Fibroblast of the aortic adventitia (primary cell): ENCODE results near the gene MAPK8IP3. TPM values are rescaled to one million over a fixed set of nuclear protein-coding genes. Genes with fewer than 3 reads are reported as not detected.
A peak's percentile ranks its signal among the peaks of the same experiment; 100 is the strongest.

Experiments
- DNase-seq: peaks from one replicate; pipeline ENCODE4 v3.0.0-alpha.2; 2010; ENCODE audit warnings: low read depth
- H3K4me3 ChIP-seq: 2 replicates; pipeline ENCODE4 v1.5.1; 2011; ENCODE audit warnings: low read depth, mild to moderate bottlenecking, control low read depth, low read length, moderate library complexity
- total RNA-seq: library from RNA; depleted of rRNA; stranded (reverse); fragments of >200 nt; gene quantifications from 2 replicates; pipeline ENCODE4 v1.2.3, GENCODE V29; 2012; ENCODE audit warnings: low replicate concordance
- TF ChIP-seq, protein P1 (sequence below): IDR thresholded peaks from 2 replicates; pipeline ENCODE4 v1.5.1; 2011; ENCODE audit warnings: mild to moderate bottlenecking, low read length, control low read depth, inconsistent platforms; ENCODE audit not compliant: insufficient read depth

Gene MAPK8IP3
- total RNA-seq, 1 donor, result 27.3 TPM

DNA sequence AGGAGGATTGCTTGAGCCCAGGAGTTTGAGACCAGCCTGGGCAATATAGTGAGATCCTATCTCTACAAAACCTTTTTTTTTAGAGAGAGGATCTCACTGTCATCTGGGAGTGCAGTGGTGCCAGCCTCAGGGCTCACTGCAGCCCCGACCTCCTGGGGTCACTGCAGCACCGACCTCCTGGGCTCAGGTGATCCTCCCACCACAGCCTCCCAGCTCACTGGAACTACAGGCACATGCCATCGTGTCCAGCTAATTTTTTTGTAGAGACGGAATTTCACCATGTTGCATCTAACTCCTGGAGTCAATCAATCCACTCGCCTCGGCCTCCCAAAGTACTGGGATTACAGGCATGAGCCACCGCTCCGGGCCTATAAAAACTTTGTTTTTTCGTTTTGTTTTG, 15.4 kb downstream of the MAPK8IP3 start:
- H3K4me3 ChIP-seq, result no peak overlapping the region
- TF ChIP-seq, protein P1, sequence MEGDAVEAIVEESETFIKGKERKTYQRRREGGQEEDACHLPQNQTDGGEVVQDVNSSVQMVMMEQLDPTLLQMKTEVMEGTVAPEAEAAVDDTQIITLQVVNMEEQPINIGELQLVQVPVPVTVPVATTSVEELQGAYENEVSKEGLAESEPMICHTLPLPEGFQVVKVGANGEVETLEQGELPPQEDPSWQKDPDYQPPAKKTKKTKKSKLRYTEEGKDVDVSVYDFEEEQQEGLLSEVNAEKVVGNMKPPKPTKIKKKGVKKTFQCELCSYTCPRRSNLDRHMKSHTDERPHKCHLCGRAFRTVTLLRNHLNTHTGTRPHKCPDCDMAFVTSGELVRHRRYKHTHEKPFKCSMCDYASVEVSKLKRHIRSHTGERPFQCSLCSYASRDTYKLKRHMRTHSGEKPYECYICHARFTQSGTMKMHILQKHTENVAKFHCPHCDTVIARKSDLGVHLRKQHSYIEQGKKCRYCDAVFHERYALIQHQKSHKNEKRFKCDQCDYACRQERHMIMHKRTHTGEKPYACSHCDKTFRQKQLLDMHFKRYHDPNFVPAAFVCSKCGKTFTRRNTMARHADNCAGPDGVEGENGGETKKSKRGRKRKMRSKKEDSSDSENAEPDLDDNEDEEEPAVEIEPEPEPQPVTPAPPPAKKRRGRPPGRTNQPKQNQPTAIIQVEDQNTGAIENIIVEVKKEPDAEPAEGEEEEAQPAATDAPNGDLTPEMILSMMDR, result no peak
- DNase-seq, result no peak

DNA sequence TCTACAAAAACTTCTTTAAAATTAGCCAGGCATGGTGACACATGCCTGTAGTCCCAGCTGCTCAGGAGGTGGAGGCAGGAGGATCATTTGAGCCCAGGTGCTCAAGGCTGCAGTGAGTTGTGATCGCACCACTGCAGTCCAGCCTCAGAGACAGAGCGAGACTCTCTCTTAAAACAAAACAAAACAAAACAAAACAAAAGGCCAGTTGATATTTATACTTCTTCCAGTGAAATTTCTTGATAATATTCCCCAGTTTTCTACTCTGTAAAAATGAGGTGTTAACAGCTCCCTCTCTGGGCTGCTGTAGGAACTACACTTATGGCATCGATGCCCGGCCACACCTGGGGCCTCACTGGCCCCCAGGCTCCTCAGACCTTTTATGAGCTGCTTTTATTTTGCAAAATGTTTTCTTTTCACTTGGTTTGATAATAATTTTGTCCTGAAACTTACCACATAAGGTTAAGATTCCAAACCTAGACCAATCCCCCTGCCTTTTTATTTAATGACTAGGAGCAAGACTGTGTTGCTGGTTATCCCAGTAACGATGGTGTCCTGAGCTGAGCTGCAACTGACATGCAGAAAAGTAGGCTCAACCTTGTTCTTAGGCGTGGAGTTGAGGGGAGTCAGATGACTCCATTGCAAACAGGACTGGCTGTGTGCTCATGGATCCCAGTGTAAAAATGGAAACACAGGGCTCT, 17.6 kb downstream of the MAPK8IP3 start:
- TF ChIP-seq, protein P1, result peak; percentile 83
- DNase-seq, result peak; percentile 53
- H3K4me3 ChIP-seq, result no peak overlapping the region

DNA sequence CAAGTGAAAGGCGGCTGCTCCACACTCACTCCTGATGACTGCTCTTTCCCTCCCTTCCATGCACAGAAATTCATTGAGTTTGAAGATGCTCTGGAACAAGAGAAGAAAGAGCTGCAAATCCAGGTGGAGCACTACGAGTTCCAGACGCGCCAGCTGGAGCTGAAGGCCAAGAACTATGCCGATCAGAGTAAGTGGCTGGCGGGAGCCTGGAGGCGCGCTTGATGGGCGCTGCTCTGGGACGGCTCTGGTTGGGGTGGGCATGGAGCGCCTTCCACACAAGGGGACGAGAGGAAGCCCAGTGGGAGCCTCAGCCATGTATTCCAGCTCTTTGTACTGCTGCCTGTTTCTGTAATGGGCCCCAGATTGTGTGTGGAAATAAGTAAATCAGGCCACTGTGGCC, 18.5 kb downstream of the MAPK8IP3 start:
- TF ChIP-seq, protein P1, result no peak
- H3K4me3 ChIP-seq, result no peak overlapping the region
- no peak for DNase-seq

DNA sequence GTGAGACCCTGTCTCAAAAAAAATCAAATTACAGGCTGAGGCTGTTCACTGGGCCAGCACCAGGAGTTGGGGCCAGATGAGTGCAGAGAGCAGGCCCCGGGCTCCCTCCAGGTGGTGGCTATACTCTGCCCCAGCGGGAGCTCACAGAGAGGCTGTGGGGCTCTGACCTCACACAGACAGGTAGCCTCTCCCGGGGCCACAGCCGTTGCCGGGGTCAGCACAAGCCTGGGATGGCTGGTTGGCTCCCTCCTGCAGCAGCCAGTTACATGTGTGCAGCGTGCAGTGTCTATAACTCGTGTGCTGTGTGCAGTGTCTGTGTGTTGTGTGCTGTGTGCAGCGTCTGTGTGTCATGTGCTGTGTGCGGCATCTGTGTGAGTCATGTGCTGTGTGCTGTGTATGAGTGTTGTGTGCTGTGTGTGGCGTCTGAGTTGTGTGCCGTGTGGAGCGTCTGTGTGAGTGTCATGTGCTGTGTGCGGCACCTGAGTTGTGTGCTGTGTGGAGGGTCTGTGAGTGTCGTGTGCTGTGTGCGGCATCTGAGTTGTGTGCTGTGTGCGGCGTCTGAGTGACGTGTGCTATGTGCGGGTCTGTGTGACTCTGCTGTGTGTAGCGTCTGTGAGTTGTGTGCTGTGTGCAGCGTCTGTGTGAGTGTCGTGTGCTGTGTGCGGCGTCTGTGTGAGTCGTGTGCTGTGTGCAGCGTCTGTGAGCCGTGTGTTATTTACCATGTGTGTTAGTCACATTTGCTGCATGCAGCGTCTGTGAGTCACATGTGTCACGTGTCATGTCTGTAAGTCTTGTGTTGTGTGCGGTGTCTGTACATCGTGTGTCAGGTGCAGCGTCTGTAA, 20.9 kb downstream of the MAPK8IP3 start:
- DNase-seq, result no peak
- no peak overlapping the region for H3K4me3 ChIP-seq
- TF ChIP-seq, protein P1, result no peak

DNA sequence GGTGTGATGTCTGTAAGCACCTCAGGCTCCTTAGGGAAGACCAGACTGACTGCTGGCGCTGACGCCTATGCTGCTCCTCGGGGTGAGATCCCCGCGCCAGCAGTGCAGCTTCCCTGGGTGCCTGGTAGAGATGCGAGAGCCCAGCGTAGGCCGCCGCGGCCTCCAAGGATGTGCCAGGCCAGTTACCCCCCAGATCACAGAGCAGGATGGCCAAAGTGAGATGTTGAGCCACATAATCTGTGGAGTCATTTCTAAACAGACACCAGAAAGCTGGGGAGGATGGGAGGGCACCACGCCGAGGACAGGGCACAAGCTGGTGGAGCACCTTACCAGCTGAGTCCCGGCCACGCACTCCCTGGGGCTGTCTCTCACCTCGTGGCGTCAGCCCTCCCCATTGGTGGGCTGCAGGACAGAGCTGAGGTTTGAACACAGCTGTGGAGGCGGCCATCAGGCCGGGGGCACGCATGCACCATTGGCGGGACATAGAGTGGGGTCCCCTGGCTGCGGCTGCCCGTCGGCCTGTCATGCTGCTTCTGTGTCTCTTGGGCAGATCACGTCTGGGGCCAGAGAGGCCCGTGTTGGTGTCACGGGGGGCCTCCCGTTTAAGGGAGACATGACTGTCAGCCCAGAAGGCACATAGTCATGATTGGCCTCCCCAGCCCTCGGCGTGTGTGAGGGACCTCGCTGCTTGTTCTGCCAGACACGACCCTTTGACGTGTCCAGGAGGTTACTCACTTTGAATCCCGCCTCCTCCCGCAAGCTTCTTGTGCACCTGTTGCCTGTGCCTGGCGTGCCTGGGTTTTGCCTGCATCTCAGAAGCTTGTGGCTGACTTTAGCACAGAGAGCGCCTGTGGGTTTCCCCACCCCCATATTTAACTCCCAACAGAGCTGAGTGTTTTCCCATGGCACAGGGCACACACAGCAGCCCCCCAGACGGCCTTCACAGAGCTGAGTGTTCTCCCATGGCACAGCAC, 21.9 kb downstream of the MAPK8IP3 start:
- no peak overlapping the region for H3K4me3 ChIP-seq
- TF ChIP-seq, protein P1, result no peak
- no peak for DNase-seq

DNA sequence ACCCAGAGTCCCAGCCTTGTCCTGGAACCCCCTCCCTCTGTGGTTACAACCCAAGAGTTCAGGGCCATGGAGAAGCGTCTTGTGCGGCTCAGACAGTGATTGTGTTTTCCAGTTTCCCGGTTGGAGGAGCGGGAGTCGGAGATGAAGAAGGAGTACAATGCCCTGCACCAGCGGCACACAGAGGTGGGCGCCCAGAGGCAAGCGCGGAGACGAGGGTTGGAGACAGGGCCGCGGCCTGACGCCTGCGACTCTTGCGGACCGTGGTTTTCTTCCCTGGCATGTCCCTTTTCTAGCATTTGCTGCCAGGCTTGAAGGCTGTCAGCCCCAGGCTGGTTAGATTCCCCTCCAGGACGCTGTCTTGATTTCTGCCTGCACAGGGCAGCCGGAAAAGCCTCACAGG, 23.0 kb downstream of the MAPK8IP3 start:
- TF ChIP-seq, protein P1, result no peak
- DNase-seq, result no peak
- no peak overlapping the region for H3K4me3 ChIP-seq
